ENCODE results near the gene SP100. TPM values are rescaled to one million over a fixed set of nuclear protein-coding genes. Genes with fewer than 3 reads are reported as not detected.

The SP100 gene
- total RNA-seq, 4 donors from 2014 or later = 132 to 161 (median 144) TPM

- no peak for TF ChIP-seq CTCF (IDR thresholded peaks at IDR 0.05; ENCODE audit: low read depth)
Observed at GRCh38 chr2:230503798-230504197, 87.8 kb downstream of the SP100 start.

GRCh38 chr2:230505162-230505561, 89.2 kb downstream of the SP100 start:
- no peak for TF ChIP-seq CTCF (IDR thresholded peaks at IDR 0.05; ENCODE audit: low read depth)

GRCh38 chr2:230512955-230513748, 97.2 kb downstream of the SP100 start:
- TF ChIP-seq CTCF (IDR thresholded peaks at IDR 0.05; ENCODE audit: low read depth) = no peak

- no peak for TF ChIP-seq CTCF (IDR thresholded peaks at IDR 0.05; ENCODE audit: low read depth)
Observed at GRCh38 chr2:230520061-230520874, 104.3 kb downstream of the SP100 start.

- TF ChIP-seq CTCF (IDR thresholded peaks at IDR 0.05; ENCODE audit: low read depth) = no peak
Observed at GRCh38 chr2:230520875-230521155, 104.8 kb downstream of the SP100 start.

GRCh38 chr2:230521386-230521785, 105.4 kb downstream of the SP100 start:
- no peak for TF ChIP-seq CTCF (IDR thresholded peaks at IDR 0.05; ENCODE audit: low read depth)

- TF ChIP-seq CTCF (IDR thresholded peaks at IDR 0.05; ENCODE audit: low read depth) = no peak
Observed at GRCh38 chr2:230525682-230526081, 109.7 kb downstream of the SP100 start.

Measured in subcutaneous adipose tissue (tissue), 4 donors.